ENCODE results near the gene DHX15. TPM values are rescaled to one million over a fixed set of nuclear protein-coding genes. Genes with fewer than 3 reads are reported as not detected.

Gene DHX15
- total RNA-seq, 1 donor from 2014 or later, result 108 TPM

DNA sequence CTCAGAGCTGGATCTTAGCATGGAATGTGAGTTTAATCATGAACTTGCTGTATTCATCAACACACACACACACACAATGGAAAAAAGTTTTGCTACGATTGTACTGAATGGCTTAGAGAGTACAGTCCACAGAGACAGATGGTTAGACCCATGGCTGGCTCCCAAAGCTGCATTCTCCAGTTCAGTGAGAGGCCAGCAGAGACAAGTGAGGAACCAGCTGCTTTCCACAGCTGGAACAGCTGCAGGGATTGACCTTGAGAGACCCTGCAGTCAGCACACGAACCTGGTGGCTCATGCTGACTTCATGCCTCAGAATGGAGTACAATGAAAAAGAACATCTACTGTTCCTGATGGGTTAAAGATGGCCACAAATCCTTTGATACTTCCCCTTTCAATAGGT is 94.5 kb downstream of the DHX15 start:
- no peak for DNase-seq (ENCODE audit: low read depth in 2 of 2)

DNA sequence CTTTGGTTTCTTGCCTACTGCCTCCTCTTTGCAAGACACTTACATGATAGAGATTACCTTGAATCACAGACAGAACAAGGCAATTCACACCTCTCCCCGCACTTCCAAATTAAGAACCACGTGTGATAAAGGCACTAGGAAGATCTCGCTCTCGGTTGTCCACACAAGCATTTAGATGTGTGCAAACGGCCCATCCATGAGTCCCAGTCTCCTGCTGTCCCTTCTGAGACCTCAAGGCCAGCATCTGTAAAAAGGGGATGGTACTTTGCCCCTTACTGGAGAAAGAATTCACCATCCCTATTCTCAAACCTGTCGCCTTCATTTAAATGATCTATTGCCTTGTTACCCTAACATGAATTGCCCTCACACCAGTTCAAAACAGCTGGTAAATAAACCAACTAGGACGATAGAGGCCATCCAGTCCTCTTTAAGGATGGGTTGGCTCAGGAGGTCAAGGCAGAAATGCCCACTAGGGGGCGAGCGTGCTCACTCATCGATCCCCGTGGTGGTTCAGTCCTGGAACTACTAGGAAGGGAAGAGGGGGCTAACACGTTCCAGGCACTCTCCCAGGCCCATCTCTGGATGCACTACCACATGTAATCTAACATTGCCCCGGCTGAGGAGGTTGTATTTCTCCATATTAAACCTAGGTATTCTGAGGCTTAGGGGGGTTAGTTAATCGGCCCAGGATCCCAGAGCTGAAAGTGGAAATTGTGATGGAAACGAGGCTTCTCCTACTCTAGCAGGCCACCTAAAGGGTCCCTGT is 95.8 kb downstream of the DHX15 start:
- peak in 1 of 2 donors; percentile 71 for DNase-seq (ENCODE audit: low read depth in 2 of 2)

DNA sequence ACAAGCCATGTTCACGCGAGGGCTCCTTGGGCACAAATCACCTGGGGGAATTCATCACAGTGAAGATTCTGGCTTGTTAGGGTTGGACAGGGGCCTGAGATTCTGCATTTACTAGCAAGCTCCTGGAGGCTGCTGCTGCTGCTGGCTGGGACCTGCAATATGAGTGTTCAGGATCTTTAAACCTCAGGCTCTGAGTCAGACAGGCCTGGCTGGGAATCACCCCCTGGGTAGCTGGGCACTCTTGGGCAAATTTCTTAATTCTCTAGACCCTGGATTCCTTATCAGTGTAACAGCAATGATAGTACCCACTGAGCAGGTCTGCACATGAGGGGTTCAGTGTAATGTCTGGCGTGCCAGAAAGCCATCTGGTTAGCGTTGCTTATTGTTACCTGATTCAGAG is 101.5 kb downstream of the DHX15 start:
- DNase-seq (ENCODE audit: low read depth in 2 of 2), result no peak

DNA sequence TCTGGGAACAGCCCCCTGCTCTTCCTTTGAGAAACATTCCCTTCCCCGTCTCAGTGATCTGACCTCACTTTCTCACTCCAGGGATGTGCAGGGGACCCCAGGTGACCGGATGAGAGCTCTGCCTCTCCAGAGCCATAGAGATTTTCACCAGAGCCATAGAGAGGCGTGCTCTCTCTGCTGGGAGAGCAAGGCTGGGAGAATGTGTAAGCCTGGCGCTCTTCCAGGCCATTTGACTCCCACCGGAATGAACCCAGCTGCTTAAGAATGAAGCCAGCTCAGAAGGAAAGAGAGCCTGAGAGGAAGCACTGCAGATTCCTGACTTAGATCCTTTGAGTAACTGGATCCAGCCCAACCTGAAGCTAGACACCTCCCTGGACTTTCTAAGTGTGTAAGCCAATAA is 106.4 kb downstream of the DHX15 start:
- DNase-seq (ENCODE audit: low read depth in 2 of 2), result peak in 1 of 2 donors; percentile 28

Other genes starting within 250 kb of the DHX15 start
- not detected in 2 replicates for gene SOD3, start 211.0 kb upstream of the DHX15 start, total RNA-seq

Measured in dermis microvascular lymphatic vessel endothelial cell (primary cell).